ENCODE results near the gene INPP5K. TPM values are rescaled to one million over a fixed set of nuclear protein-coding genes. Genes with fewer than 3 reads are reported as not detected.

INPP5K gene
- total RNA-seq, 6 experiments from 2014 or later = 12.7 to 22.6 (median 18.2) TPM

DNA sequence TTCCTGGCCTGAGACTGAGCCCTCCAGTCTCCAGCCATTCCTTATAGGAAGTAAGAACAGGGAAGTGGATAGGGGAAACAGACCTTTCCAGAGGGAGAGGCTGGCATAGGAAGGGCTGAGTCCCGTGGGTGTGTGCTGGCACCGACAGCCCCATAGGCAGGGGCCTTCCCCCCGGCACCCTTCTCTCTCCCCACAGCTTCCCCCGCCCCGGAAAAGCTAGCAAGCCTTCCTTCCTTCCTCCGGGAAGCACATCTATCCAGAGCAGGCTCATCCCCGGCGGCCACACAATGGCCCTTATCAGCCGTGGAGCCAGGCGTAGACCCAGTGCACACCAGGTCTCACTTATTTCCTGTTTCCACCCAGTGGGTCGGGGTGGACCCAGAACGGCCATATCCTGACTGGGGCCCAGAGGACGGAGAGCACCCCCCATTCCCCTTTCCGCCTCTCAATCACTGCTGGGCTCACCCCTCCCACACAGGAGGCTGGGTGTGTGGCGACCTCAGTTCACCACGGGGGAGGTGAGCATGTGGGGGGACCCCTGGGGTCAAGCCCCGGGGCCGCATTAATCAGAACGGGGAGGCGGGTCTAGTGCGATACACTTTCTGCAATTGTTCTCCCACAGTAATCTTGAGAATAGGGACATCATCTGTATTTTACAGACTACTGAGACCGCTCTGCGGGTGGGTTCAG is 23.0 kb downstream of the INPP5K start:
- ATAC-seq = peak; percentile 3 to 15 (median 8)
- peaks cover 0 to 15% (median 6%) of the 10 kb centered on the region in 4 donors for H3K36me3 ChIP-seq
- no peaks in the 10 kb centered on the region for H3K9me3 ChIP-seq
- WGBS (ENCODE audit: insufficient coverage, low coverage, low lambda C conversion rate, missing lambda C conversion rate) = 70% methylated on average over 10 of the region's 23 CpGs
- peak overlapping the region in 1 of 3 donors; percentile 75 for H3K27ac ChIP-seq
- peak in 1 of 3 donors; percentile 37 for DNase-seq
- H3K4me3 ChIP-seq = no peak overlapping the region
- H3K27me3 ChIP-seq = no peaks in the 10 kb centered on the region
- TF ChIP-seq, protein P1, sequence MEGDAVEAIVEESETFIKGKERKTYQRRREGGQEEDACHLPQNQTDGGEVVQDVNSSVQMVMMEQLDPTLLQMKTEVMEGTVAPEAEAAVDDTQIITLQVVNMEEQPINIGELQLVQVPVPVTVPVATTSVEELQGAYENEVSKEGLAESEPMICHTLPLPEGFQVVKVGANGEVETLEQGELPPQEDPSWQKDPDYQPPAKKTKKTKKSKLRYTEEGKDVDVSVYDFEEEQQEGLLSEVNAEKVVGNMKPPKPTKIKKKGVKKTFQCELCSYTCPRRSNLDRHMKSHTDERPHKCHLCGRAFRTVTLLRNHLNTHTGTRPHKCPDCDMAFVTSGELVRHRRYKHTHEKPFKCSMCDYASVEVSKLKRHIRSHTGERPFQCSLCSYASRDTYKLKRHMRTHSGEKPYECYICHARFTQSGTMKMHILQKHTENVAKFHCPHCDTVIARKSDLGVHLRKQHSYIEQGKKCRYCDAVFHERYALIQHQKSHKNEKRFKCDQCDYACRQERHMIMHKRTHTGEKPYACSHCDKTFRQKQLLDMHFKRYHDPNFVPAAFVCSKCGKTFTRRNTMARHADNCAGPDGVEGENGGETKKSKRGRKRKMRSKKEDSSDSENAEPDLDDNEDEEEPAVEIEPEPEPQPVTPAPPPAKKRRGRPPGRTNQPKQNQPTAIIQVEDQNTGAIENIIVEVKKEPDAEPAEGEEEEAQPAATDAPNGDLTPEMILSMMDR (IDR thresholded peaks at IDR 0.05) = no peak
- TF ChIP-seq POLR2A (IDR thresholded peaks at IDR 0.05) = no peak
- H3K4me1 ChIP-seq = peaks cover 0 to 21% (median 10%) of the 10 kb centered on the region in 4 donors
- intact Hi-C loops (cut with DNase I) = no loop called here

DNA sequence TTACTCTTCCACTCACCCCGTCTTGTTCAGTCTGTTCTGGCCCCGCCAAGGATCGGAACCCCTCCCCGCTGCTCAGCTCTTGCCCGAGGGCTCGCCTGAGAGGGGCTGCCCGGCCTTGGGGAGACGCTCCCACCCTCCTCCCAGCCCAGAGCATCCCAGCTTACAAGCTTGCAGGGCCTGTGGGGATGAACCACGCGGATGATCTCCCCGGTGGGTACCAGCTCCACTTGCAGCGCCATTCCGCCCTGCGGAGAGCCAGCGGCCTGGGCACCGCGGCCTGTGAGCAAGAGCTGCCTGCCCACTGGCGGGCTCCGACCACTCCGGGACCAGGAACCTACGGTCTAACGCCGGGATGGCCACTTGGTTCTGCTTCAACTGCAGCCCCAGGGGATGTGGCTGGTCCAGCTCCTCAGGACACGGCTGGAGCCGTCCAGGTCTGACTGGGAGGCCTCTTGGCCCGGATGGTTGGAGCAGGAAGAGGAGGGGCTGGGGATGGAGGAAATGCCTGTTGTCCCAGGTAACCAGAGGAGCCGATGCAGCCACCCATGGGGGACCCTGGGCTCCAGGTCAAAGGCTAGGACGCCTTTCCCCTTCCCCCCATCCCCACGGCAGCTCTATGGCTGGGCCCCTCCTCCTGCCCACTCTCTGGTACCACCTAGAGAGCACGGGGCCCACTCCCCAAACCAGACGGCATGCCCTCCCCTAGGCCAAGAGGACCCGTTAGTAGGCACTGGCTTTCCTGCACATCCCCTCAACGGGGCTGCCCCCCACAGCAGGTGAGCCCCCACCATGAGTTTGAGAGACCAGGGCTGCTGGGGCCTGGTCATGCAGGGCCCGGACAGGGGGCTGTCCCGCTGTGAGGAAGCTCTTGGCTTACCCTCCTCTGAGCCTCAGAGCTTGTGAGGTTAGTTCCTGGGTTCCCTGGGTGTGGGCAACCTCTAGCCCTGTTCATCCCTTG is 23.9 kb downstream of the INPP5K start, which contains the start of gene MYO1C:
TSS of gene MYO1C (minus strand) at position 438 of the 958 bp plus-strand sequence. CDS start at position 239, 199 bp downstream.
- 61% methylated on average over 15 of the region's 35 CpGs for WGBS (ENCODE audit: insufficient coverage, low coverage, low lambda C conversion rate, missing lambda C conversion rate)
- TF ChIP-seq, protein P1 (IDR thresholded peaks at IDR 0.05) = no peak
- TF ChIP-seq POLR2A (IDR thresholded peaks at IDR 0.05) = no peak
- Histone ChIP-seq H3K4me1 (peaks cover 0 to 23% (median 11%) of the 10 kb centered on the region in 4 donors), H3K9me3 (no peaks in the 10 kb centered on the region), H3K27ac (peak within 1 kb of the TSS; percentile 49 to 87 (median 75)), H3K4me3 (peak within 1 kb of the TSS; percentile 43 to 75 (median 53)), H3K36me3 (peaks cover 0 to 14% (median 6%) of the 10 kb centered on the region in 4 donors), H3K27me3 (no peaks in the 10 kb centered on the region)
- intact Hi-C loops (cut with DNase I) = no loop called here
- no peak for DNase-seq
- no peak for ATAC-seq

DNA sequence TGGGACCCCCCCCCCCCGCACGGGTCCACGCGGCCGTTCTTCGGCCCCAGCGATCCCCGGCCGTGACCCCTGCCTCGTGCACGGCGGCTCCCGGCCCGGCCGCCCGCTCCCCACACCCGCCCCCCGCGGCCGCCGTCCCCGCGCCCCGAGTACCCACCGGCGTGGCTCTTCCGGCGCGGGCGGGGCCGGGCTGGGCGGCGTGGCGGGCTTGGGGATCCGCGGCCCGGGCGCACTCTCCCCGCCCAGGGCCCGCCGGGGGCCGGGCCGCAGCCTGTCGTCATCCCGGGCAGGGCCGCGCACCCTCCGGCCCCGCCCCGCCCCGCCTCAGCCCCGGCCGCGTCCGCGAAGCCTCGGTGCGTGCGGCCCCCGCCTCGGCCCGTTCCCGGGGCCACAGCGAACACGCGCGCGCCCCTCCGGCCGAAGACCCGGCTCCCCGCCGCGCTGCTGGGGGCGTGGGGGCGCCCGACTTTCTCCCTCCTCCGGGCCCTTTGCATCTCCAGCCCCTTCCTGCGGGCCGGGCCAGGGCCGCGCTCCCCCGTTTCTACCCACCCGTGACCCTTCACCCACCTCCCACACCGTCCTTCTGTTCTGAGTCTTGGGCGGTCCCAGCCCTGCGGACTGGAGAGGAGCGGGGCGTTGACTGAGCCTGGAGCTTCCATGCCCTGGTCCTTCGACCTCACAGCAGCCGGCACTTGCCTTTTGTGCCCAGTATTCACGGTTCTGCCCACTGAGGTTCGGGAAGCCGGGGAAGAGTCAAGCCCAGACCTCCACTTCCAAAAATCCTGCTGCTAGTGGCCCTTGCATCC is 24.8 kb downstream of the INPP5K start:
- 0% methylated on average over 9 of the region's 94 CpGs for WGBS (ENCODE audit: insufficient coverage, low coverage, low lambda C conversion rate, missing lambda C conversion rate)
- Histone ChIP-seq H3K27me3 (no peaks in the 10 kb centered on the region), H3K4me3 (peak overlapping the region; percentile 75 to 76 (median 75)), H3K36me3 (peaks cover 0 to 12% (median 4%) of the 10 kb centered on the region in 4 donors), H3K27ac (peak overlapping the region; percentile 76 to 87 (median 82)), H3K9me3 (no peaks in the 10 kb centered on the region), H3K4me1 (peaks cover 0 to 23% (median 11%) of the 10 kb centered on the region in 4 donors)
- peak; percentile 79 to 80 (median 79) for DNase-seq
- ATAC-seq = peak; percentile 52 to 70 (median 65)
- no peak for TF ChIP-seq POLR2A (IDR thresholded peaks at IDR 0.05)
- TF ChIP-seq, protein P1 (IDR thresholded peaks at IDR 0.05) = no peak
- intact Hi-C loops (cut with DNase I) = no loop called here

Data from right lobe of liver (tissue), 6 donors.